GM18867 (cell line): Measurements from ENCODE around the gene SLC8B1.

ENCODE experiments used
- ATAC-seq: cut with Tn5 transposase; IDR thresholded peaks from one replicate; pipeline ENCODE4 v1.9.1; 2021; ENCODE audit warnings: mild to moderate bottlenecking, moderate library complexity; ENCODE audit not compliant: unreplicated experiment

SLC8B1 gene

DNA sequence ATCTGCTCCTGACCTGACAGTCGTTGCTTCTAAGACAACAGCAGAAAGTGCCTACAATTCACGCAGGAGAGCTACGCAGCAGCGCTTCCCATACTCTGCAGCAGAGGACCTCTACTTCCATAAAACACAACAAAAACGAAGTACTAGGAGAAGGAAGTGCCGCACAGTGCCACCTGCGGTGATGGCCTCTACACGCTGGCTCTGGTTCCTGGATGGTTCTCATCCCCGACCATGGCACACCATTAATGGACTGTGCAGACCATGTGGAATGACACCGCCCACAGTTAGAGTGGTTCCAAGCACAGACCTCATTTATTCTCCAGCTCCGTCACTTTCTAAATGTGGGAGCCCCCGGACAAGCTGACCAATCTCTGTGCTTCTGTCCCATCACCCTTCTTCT lies 85.4 kb downstream of the SLC8B1 start:
- no peak for ATAC-seq

DNA sequence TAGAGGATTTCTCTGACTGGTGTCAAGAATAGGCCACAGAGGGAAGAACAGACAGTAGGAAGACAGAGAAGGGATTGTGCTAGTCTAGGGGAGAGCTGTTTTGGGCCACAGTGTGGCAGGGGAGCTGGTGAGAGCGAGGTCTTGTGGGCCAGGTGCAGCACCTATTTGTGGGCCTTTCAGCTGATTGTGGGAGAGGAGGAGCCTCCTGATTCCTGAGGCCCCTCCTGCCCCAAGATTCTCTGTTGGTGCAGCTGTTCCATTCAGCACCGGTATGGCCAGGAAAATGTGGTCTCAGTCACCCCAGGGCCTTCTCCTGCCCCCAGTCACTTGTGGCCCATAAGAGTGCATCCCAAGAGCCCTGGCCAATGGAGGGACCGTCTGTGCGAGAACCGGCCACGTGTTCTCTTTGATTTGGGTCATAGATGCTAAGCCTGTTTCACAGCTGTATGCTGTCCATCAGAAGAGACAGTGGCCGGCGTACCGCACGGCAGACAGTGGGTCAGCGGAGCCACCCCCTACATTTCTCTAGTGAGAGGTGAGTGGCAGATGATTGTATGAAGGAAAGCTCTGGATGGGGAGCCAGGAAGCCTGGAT lies 86.0 kb downstream of the SLC8B1 start:
- no peak for ATAC-seq
